ENCODE measurements around the gene CHRNB4.

CHRNB4 gene

GRCh38 chr15:78654272-78654671, 13.3 kb upstream of the CHRNB4 start:
- DNase-seq = no peak
- TF ChIP-seq POLR2A (IDR thresholded peaks at IDR 0.05; ENCODE audit: low read length) = no peak
- TF ChIP-seq GATA1 (IDR thresholded peaks at IDR 0.05; ENCODE audit: low read depth, low read length) = no peak

GRCh38 chr15:78651930-78652615, 11.1 kb upstream of the CHRNB4 start:
- DNase-seq = no peak
- no peak for TF ChIP-seq POLR2A (IDR thresholded peaks at IDR 0.05; ENCODE audit: low read length)
- no peak for TF ChIP-seq GATA1 (IDR thresholded peaks at IDR 0.05; ENCODE audit: low read depth, low read length)

GRCh38 chr15:78651007-78651406, 10.0 kb upstream of the CHRNB4 start:
- no peak for TF ChIP-seq POLR2A (IDR thresholded peaks at IDR 0.05; ENCODE audit: low read length)
- TF ChIP-seq GATA1 (IDR thresholded peaks at IDR 0.05; ENCODE audit: low read depth, low read length) = no peak
- DNase-seq = no peak

GRCh38 chr15:78650022-78650421, 9.0 kb upstream of the CHRNB4 start:
- no peak for DNase-seq
- TF ChIP-seq POLR2A (IDR thresholded peaks at IDR 0.05; ENCODE audit: low read length) (no peak), GATA1 (IDR thresholded peaks at IDR 0.05; ENCODE audit: low read depth, low read length) (no peak)

GRCh38 chr15:78645009-78645408, 4.0 kb upstream of the CHRNB4 start:
- DNase-seq = no peak
- no peak for TF ChIP-seq GATA1 (IDR thresholded peaks at IDR 0.05; ENCODE audit: low read depth, low read length)

GRCh38 chr15:78642331-78642730, 1.3 kb upstream of the CHRNB4 start:
- TF ChIP-seq GATA1 (IDR thresholded peaks at IDR 0.05; ENCODE audit: low read depth, low read length) (no peak), POLR2A (IDR thresholded peaks at IDR 0.05; ENCODE audit: low read length) (no peak)
- DNase-seq = no peak

GRCh38 chr15:78641749-78642275, 802 bp upstream of the CHRNB4 start:
- DNase-seq = no peak
- TF ChIP-seq GATA1 (IDR thresholded peaks at IDR 0.05; ENCODE audit: low read depth, low read length) (no peak), POLR2A (IDR thresholded peaks at IDR 0.05; ENCODE audit: low read length) (no peak)

- no peak for DNase-seq
Observed at GRCh38 chr15:78640527-78641101, 396 bp downstream of the CHRNB4 start.

GRCh38 chr15:78638658-78639314, 2.2 kb downstream of the CHRNB4 start:
- TF ChIP-seq GATA1 (IDR thresholded peaks at IDR 0.05; ENCODE audit: low read depth, low read length) (no peak), POLR2A (IDR thresholded peaks at IDR 0.05; ENCODE audit: low read length) (no peak)
- peak; percentile 45 to 50 for DNase-seq

More at GRCh38 chr15:78640527-78641101, 396 bp downstream of the CHRNB4 start:
- TF ChIP-seq POLR2A (IDR thresholded peaks at IDR 0.05; ENCODE audit: low read length) (no peak), GATA1 (IDR thresholded peaks at IDR 0.05; ENCODE audit: low read depth, low read length) (no peak)

- TF ChIP-seq POLR2A (IDR thresholded peaks at IDR 0.05; ENCODE audit: low read length) = no peak
- no peak for TF ChIP-seq GATA1 (IDR thresholded peaks at IDR 0.05; ENCODE audit: low read depth, low read length)
- DNase-seq = no peak
Observed at GRCh38 chr15:78637776-78638435, 3.1 kb downstream of the CHRNB4 start.

GRCh38 chr15:78636378-78636859, 4.6 kb downstream of the CHRNB4 start:
- DNase-seq = no peak
- TF ChIP-seq GATA1 (IDR thresholded peaks at IDR 0.05; ENCODE audit: low read depth, low read length) (no peak), POLR2A (IDR thresholded peaks at IDR 0.05; ENCODE audit: low read length) (no peak)

GRCh38 chr15:78635346-78635745, 5.7 kb downstream of the CHRNB4 start:
- no peak for TF ChIP-seq POLR2A (IDR thresholded peaks at IDR 0.05; ENCODE audit: low read length)
- DNase-seq = no peak

GRCh38 chr15:78634210-78635145, 6.5 kb downstream of the CHRNB4 start:
- no peak for DNase-seq
- TF ChIP-seq GATA1 (IDR thresholded peaks at IDR 0.05; ENCODE audit: low read depth, low read length) = no peak
- TF ChIP-seq POLR2A (IDR thresholded peaks at IDR 0.05; ENCODE audit: low read length) = no peak

All from erythroblast (primary cell).